HEK293T (cell line): ENCODE measurements around the gene ZNF442.

ENCODE experiments used
- SP1 ChIP-seq: fragments of 450-650 bp; IDR thresholded peaks from 2 replicates; pipeline ENCODE4 v1.6.1; 2017
- TARDBP ChIP-seq: fragments of 450-650 bp; IDR thresholded peaks from 2 replicates; pipeline ENCODE4 v1.6.1; 2016

DNA sequence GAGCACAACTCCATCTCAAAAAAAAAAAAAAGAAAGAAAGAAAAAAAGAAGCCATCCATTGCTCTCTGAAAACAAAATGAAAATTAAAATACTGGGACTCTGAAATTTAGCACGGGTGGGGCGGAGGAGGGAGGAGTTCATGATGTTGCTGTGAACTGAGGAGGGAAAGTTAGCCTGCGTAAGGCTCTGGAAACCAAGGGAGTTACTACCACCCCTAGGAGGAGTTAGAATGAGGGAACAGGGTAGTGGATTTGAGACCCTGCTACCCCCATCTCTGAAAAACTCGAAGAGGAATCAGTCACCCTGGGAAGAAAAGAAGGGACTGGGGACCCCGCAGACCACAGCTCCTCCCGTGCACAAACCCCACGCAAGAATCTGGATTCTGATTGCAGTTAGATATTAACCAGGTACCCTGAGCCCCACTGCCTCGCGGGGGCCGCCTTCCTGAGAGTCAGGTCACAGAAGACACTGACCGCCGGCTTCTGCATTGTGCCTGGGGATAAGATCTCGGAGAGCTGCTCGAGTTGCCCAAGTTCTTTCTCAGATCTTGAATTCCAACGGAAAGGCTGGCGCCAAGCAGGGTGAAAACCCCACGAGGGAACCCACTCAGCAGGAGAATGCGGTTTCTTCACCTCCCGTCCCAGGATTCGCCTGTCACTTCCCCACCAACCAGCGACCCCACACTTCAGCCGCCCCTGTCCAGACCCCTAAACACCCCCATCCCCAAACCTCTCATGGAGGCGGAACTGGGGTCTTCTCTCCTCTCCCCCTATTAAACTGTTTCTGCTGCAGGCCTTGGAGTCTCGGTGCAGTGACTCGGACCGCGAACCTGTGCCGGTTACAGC, 870 bp downstream of the ZNF442 start:
- no peak for TF ChIP-seq SP1
- no peak for TF ChIP-seq TARDBP
